ENCODE measurements around the gene RIPOR3.
"Not testable (repeated sequence)": the region's sequence is repeated elsewhere in the genome, so short reads cannot be mapped to it uniquely, and the experiment has no call there.

RIPOR3 gene

DNA sequence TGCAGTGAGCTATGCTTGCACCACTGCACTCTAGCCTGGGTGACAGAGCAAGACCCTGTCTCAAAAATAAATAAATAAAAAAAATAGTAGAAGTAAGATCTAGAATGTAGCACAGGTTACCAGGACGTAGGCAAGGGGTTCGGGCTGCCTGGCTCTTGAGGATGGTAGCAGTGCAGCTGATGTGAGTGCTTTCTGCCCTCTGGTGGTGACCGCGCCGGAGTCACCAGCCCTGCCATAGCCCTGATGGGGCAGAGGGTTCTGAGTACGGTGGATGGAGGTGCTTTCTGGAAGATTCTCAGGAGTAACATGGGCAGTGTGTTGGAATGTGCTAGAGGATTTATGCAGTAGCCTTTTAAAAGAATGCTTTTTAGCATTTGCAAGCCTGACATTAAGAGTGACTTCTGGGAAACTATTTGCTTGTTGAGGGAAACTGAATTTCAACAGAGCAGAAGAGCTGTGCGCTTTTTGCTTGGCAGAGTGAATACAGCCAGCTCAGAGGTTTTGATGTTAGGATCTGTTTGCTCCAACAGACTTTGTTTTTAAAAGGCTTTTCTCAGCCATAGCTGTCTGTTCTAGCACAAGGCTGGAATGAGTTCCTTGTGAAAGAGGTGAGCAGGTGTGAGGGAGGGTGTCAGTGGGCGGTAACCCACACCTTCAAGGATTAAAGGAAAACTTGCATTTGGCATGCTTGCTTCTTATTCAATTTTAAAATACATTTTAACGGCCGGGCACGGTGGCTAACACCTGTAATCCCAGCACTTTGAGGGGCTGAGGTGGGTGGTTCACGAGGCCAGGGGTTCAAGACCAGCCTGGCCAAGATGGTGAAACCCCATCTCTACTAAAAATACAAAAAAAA, 115.2 kb downstream of the RIPOR3 start:
- Mint-ChIP-seq H3K4me3 (no peak overlapping the region), H3K27ac (peak overlapping the region; percentile 88), H3K4me1 (ENCODE audit: low read depth) (peaks cover 42% of the 10 kb centered on the region), H3K27me3 (no peaks in the 10 kb centered on the region), H3K9me3 (no peaks in the 10 kb centered on the region), H3K36me3 (ENCODE audit: low read depth) (peaks cover 92% of the 10 kb centered on the region)
- peak; percentile 79 for DNase-seq

DNA sequence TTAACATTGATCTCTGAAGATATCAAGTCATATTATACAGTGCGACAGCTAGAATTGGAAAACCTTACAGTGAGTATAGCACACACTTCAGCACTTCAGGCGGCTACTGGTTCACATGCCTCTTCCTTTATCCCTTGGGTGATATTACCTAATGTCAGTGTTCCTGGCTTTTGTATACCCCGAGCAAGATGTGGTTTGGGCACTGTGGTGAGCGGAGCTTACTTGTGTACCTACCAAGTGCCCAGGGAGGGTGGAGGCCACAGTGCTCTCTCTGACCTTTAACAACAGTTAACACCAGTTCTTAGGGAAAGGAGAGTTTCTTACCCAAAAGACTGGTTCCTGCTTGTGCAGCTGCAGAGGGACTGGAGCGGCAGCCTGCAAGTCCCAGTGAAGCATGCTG, 116.8 kb downstream of the RIPOR3 start:
- Mint-ChIP-seq H3K27me3 (no peaks in the 10 kb centered on the region), H3K4me1 (ENCODE audit: low read depth) (peaks cover 57% of the 10 kb centered on the region), H3K4me3 (no peak overlapping the region), H3K27ac (peak overlapping the region; percentile 77), H3K36me3 (ENCODE audit: low read depth) (peaks cover 91% of the 10 kb centered on the region), H3K9me3 (no peaks in the 10 kb centered on the region)
- no peak for DNase-seq

DNA sequence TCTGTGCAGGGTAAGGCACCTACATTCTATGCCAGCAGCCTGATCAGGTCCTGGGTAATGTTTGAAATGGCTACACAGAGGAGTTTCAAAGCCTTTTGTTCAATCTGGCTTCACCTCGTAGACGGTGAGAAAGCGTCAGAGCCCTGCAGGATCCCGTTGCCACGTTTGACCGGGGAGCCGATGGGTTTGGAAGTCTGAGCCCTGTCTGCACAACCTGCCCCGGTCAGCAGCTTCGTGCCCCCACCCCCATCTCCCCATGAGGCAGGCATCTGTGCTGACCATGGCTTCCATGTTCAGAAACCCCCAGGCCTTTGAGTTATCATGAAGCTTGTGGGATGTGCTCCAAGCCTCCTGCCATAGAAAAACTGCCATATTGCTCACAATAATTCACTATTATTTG, 117.2 kb downstream of the RIPOR3 start:
- DNase-seq: no peak
- Mint-ChIP-seq H3K4me1 (ENCODE audit: low read depth) (peaks cover 62% of the 10 kb centered on the region), H3K36me3 (ENCODE audit: low read depth) (peaks cover 91% of the 10 kb centered on the region), H3K4me3 (no peak overlapping the region), H3K27ac (peak overlapping the region; percentile 77), H3K27me3 (no peaks in the 10 kb centered on the region), H3K9me3 (no peaks in the 10 kb centered on the region)

DNA sequence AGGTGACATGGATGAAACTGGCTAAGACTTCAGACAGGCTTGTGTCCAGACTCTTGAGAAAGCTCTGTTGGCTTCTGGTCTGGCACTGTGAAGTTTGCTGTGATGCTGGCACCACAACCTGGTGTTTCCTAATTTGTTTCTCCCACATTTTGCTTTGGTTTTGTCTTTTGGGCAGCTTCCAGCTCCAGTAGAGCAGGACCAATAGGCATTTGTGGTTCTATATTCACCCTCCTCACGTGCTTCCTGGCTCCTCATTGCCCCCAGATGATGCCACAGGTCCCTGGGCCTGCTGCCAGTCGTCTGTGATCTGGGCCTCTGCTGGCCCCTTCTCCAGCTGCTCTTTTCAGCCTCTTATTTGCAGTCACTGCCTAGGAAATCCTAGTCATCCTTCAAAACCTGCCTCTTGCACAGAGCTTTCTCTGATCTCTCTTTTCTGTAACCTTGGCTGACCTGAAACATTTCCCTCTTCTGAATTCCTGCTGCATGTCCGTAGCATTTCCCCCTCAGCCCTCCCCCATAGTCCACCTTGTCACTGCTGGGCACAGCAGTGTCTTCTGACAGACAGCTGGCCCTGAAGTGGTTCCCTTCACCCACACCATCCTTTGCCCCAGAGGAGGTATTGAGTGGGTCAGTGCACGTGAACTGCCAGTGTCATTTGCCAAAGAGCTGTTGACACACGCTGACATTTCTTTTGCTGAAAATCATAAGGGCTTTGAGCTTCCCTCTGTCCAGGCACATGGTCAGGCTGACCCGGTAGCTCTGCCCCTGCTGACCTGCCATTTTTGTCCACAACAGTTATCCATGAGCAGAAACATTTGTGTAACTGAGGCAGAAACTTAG, 118.2 kb downstream of the RIPOR3 start:
- H3K27me3 Mint-ChIP-seq: no peaks in the 10 kb centered on the region
- peaks cover 91% of the 10 kb centered on the region for H3K36me3 Mint-ChIP-seq (ENCODE audit: low read depth)
- peaks cover 70% of the 10 kb centered on the region for H3K4me1 Mint-ChIP-seq (ENCODE audit: low read depth)
- DNase-seq: no peak
- H3K4me3 Mint-ChIP-seq: no peak overlapping the region
- H3K9me3 Mint-ChIP-seq: no peaks in the 10 kb centered on the region
- H3K27ac Mint-ChIP-seq: peak overlapping the region; percentile 80

DNA sequence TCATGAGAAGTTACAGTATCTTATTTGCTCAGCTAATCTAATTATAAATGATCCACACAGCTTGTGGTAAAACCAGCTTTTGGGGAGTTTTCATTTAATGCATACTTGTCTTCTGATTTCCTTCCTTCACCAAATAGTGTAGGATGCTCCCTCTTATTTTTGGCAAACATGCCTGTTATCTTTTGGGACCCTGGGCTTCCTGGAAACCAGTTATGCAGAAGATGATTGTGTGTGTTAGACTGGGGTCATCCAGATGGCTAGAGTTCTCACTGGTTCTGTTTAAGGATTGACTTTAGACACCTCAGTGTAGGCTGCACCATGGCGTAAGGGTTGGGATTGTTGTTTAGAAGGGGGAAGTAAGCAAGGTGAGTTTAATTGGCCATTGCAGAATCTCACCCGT, 119.9 kb downstream of the RIPOR3 start:
- peak overlapping the region; percentile 27 for H3K27ac Mint-ChIP-seq
- H3K27me3 Mint-ChIP-seq: no peaks in the 10 kb centered on the region
- H3K9me3 Mint-ChIP-seq: no peaks in the 10 kb centered on the region
- peaks cover 96% of the 10 kb centered on the region for H3K36me3 Mint-ChIP-seq (ENCODE audit: low read depth)
- no peak overlapping the region for H3K4me3 Mint-ChIP-seq
- DNase-seq: no peak
- peaks cover 81% of the 10 kb centered on the region for H3K4me1 Mint-ChIP-seq (ENCODE audit: low read depth)

DNA sequence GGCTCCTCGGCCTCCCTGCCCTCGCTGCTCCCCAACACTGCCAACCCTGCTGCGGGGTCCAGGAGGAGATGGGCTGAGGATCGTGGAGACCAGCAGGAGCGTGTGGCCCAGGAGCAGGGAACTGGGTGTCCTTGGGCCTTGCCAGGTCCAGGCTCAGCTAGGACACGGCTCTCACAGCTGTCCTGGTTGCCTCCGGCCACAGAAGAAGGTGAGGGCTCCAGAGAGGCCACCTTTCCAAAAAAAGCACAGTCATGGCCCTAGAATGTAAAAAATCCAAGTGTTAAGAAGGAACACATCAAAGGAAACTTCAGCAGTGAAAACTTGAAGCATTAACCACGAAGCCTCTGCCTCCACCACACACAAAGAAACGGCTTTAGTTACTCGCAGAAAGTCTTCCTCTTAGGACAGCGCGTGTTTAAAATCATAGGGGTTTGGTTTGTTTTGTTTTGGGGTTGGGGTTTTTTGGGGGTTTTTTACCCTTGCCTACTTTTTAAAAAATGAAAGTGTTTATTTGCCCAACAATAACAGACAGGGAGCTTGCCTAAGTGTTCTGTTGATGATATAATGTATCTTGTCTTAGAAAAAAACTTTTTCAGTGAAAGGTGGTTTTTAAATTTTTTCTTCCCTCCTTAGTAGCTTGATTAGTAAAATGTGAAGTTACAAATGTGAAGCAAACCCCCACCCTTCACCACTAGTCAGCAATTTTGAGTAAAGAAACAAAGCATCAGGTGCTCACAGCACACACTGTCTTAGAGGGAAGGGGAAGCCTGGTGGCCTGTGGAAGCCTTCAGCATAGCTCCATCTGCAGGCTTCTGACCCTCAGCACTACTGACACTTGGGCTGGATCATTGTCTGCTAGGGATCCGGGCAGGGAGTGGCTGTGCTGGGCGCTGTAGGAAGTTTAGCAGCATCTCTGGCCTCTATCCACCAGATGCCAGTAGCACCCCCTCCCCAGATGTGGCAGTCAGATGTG, 121.2 kb downstream of the RIPOR3 start:
- DNase-seq: peak; percentile 57
- Mint-ChIP-seq H3K27ac (peak overlapping the region; percentile 91), H3K27me3 (no peaks in the 10 kb centered on the region), H3K9me3 (no peaks in the 10 kb centered on the region), H3K4me1 (ENCODE audit: low read depth) (peaks cover 84% of the 10 kb centered on the region), H3K36me3 (ENCODE audit: low read depth) (peaks cover 98% of the 10 kb centered on the region), H3K4me3 (peak overlapping the region; percentile 32)

DNA sequence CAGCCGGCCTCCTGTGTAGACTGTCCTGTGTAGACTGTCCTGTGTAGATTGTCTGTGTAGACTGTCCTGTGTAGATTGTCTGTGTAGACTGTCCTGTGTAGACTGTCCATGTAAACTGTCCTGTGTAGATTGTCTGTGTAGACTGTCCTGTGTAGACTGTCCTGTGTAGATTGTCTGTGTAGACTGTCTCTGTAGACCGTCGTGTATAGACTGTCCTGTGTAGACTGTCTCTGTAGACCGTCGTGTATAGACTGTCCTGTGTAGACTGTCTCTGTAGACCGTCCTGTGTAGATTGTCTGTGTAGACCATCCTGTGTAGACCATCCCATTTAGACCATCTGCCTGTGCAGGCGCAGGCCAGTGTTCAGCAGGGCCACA, 121.9 kb downstream of the RIPOR3 start:
- peaks cover 98% of the 10 kb centered on the region for H3K36me3 Mint-ChIP-seq (ENCODE audit: low read depth)

DNA sequence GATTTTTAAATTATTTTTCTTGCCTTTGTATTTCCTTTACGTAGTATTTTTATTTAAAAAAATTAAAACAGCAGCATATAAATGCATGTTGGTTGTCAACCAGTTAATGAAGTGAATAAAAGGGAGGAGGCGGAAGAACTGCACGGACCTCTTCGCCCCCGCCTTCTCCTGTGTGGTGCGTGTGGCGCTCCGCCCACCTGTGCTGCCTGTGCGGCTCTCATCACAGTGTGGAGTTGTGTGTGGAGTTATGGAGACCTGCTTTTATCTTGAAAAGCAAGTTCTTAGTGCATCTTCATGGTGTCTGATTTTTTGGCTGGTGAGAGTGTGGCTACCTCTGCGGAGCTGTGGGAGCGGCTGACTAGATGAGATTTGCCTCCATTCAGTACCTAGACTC, 122.8 kb downstream of the RIPOR3 start:
- H3K4me3 Mint-ChIP-seq: no peak overlapping the region
- H3K4me1 Mint-ChIP-seq (ENCODE audit: low read depth): peaks cover 95% of the 10 kb centered on the region
- peaks cover 98% of the 10 kb centered on the region for H3K36me3 Mint-ChIP-seq (ENCODE audit: low read depth)
- peak overlapping the region; percentile 91 for H3K27ac Mint-ChIP-seq
- H3K9me3 Mint-ChIP-seq: no peaks in the 10 kb centered on the region
- DNase-seq: no peak
- no peaks in the 10 kb centered on the region for H3K27me3 Mint-ChIP-seq

More for the DNA sequence above, 121.9 kb downstream of the RIPOR3 start:
- not testable (repeated sequence) for H3K9me3 Mint-ChIP-seq, DNase-seq, H3K27me3 Mint-ChIP-seq, H3K4me3 Mint-ChIP-seq
- peak overlapping the region; percentile 91 for H3K27ac Mint-ChIP-seq
- H3K4me1 Mint-ChIP-seq (ENCODE audit: low read depth): peaks cover 88% of the 10 kb centered on the region

DNA sequence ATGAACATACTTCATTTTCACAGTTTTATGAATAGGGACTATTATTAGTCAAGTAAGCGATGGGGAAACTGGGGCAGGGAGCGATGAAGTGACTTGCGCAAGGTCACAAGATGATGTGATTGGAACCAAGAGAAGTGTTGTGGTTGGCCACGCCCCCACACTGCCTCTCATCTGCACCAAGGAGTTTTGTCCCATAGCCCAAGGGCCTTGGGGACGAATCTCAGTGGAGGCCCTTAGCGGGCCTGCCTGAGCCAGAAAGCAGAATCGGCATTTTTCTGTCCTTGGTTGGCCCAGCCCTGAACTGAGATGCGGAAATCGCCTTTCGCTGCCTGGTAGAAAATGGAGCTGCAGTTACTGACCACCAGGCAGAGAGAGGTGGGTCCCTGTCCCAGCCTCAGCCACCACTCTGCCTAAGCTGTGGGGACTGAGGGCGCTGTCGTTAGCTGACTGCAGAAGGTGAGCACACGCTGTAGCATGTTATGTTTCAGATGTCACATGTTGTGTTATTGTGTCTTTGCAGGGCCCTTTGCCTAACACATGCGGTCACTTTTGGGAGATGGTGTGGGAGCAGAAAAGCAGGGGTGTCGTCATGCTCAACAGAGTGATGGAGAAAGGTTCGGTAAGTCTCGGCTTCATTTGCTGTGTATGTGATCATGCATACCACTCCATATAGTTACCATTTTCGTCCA, 123.3 kb downstream of the RIPOR3 start:
- Mint-ChIP-seq H3K4me1 (ENCODE audit: low read depth) (peaks cover 95% of the 10 kb centered on the region), H3K9me3 (peaks cover 2% of the 10 kb centered on the region), H3K36me3 (ENCODE audit: low read depth) (peaks cover 98% of the 10 kb centered on the region), H3K4me3 (no peak overlapping the region), H3K27ac (peak overlapping the region; percentile 50), H3K27me3 (no peaks in the 10 kb centered on the region)
- DNase-seq: no peak

DNA sequence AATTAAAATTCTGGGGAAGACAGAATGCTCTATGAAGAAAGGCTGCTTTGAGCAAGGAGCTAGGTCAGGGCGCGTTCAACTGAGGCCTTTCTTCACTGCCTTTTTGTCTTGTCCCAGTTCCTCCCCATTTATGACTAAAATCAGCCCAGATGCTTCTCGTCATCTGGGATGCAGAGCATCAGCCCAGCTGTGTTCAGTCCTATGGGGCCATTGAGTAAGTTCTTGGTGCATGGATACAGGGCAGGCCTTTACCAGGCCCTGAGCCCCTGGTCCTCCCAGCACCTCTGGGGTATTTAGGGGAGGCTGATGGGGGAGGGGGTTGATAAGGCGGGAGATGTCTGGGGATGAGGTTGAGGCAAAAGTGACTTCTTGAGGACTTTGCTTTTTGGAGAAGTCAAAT, 125.5 kb downstream of the RIPOR3 start:
- peaks cover 98% of the 10 kb centered on the region for H3K4me1 Mint-ChIP-seq (ENCODE audit: low read depth)
- H3K36me3 Mint-ChIP-seq (ENCODE audit: low read depth): peaks cover 97% of the 10 kb centered on the region
- H3K27me3 Mint-ChIP-seq: no peaks in the 10 kb centered on the region
- H3K27ac Mint-ChIP-seq: peak overlapping the region; percentile 97
- no peak overlapping the region for H3K4me3 Mint-ChIP-seq
- peaks cover 2% of the 10 kb centered on the region for H3K9me3 Mint-ChIP-seq
- no peak for DNase-seq

DNA sequence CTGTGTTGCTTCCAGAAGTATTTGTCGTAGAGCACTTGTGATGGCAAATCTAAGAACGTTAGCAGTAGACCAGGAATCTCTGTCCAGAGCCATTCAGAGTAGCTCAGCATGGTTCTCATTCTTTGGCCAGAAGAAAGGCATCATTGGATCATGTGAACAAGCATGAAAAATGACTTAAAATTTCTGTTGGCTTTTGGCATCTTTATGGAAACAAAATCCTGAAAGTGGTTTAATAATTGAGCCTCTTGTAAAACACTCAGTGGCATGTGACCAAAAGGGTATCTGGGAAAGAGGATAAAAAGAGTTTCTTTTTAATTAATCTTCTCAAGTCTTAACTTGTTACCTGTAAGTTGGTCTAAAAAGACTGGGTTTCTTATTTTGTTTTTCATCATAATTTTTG, 126.0 kb downstream of the RIPOR3 start:
- Mint-ChIP-seq H3K27me3 (no peaks in the 10 kb centered on the region), H3K4me3 (no peak overlapping the region), H3K4me1 (ENCODE audit: low read depth) (peaks cover 98% of the 10 kb centered on the region), H3K9me3 (peaks cover 2% of the 10 kb centered on the region), H3K36me3 (ENCODE audit: low read depth) (peaks cover 93% of the 10 kb centered on the region), H3K27ac (peak overlapping the region; percentile 97)
- no peak for DNase-seq

DNA sequence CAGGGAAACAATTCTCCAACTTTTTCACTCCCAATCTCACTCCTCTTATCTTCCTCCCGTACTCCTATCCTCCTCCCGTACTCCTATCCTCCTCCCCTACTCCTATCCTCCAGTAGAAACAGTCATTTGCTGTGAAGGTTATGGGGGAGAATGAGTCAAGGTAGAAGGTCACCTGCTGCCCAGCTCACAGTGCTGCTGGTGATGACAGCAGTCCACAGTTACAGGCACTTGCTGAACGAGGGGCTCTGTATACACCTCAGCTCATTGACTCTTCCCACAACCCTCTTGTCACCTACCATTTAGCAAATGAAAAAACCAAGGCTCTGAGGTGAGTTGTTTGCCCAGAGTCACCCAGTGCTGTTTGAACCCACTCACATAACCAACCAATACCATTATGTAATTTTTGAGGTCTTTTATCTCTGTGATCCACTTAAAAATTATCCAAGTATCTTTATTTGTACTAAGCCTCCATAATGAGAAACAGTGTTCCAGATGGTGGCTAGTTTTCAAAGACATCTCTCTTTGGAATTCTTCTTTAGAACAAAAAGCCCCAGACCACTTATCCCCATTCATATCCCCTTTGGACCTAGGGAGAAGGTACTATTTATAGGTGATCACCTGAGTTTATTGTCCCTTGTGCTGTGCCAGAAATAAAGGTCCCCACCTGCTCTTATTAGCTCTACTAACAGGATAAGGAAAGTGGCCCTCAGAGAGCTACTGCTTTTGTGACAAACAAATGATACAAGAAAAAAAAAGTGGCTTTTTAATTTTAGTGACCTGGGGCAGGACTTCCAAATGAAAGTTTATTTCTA, 128.0 kb downstream of the RIPOR3 start:
- DNase-seq: no peak
- H3K27ac Mint-ChIP-seq: peak overlapping the region; percentile 97
- H3K27me3 Mint-ChIP-seq: no peaks in the 10 kb centered on the region
- H3K36me3 Mint-ChIP-seq (ENCODE audit: low read depth): peaks cover 90% of the 10 kb centered on the region
- peaks cover 2% of the 10 kb centered on the region for H3K9me3 Mint-ChIP-seq
- peak overlapping the region; percentile 11 for H3K4me3 Mint-ChIP-seq
- H3K4me1 Mint-ChIP-seq (ENCODE audit: low read depth): peaks cover 96% of the 10 kb centered on the region

DNA sequence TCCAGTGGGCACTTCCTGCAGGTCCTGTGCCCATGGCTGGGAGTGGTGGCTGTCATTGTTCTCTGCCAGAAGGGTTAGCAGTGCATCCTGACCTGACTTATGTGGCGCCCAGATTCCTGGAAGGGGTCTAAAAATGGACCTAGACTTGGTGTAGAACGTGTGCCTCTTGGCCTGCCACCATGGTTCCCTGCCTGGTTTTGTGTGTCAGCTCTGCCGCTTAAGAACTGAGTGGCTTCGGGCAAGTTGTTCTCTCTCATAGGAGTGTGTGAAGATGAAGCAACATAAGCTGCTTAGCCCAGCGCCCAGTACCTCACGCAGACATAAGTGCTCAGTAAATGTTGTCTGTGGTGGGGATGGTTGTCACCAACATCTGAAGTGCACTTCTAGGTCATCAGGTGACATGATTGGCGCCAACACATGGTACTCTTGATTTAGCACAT, 129.1 kb downstream of the RIPOR3 start:
- H3K9me3 Mint-ChIP-seq: peaks cover 2% of the 10 kb centered on the region
- H3K4me1 Mint-ChIP-seq (ENCODE audit: low read depth): peaks cover 95% of the 10 kb centered on the region
- H3K36me3 Mint-ChIP-seq (ENCODE audit: low read depth): peaks cover 90% of the 10 kb centered on the region
- no peak for DNase-seq
- peak overlapping the region; percentile 97 for H3K27ac Mint-ChIP-seq
- H3K4me3 Mint-ChIP-seq: peak overlapping the region; percentile 74
- no peaks in the 10 kb centered on the region for H3K27me3 Mint-ChIP-seq

Data from activated T-cell treated with anti-CD3 and anti-CD28 coated beads, Interleukin-2, amount 50 U/mL, for 24 hours (primary cell).